ENCODE data around the gene GPATCH4. TPM values are rescaled to one million over a fixed set of nuclear protein-coding genes. Genes with fewer than 3 reads are reported as not detected.

The GPATCH4 gene
- total RNA-seq, 2 experiments from 2014 or later: 33.3 to 51.6 TPM

DNA sequence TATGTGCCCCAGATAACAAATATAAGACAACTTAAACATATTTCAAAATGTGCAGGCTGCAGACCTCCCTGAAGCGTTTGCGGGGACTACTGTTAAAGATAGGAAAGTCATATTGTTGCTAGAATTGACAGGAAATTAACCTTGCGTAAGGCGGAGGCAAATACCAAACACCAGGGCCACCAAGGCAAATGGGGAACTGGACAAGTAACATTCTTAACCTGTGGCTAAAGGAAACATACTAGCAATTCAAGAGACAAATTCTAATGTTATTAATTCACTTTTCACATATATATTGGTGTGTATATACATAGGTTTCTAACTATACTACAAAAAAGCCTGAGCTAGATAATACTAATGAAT lies 24.8 kb upstream of the GPATCH4 start:
- CTCF ChIA-PET (ENCODE audit: unreplicated experiment): interaction anchor here (1.0 to 1.9 kb wide), 3 partner anchors 29 to 35 kb away, joined by 3 to 12 read pairs (median 6); no protein-coding TSS in a partner anchor
- DNase-seq (ENCODE audit: low spot score): no peak
- Histone ChIP-seq H3K79me2 (ENCODE audit: insufficient read depth, low read depth, low read length) (no peaks in the 10 kb centered on the region), H3K27ac (ENCODE audit: low read depth, low read length, poor library complexity, severe bottlenecking) (no peak overlapping the region), H4K20me1 (ENCODE audit: insufficient read depth, low read length) (no peaks in the 10 kb centered on the region), H2AFZ (ENCODE audit: low read length) (no peak overlapping the region), H3K4me1 (ENCODE audit: insufficient read depth, low read length, poor library complexity, severe bottlenecking) (peaks cover 23% of the 10 kb centered on the region), H3K9me3 (ENCODE audit: low read length) (no peaks in the 10 kb centered on the region), H3K36me3 (ENCODE audit: insufficient read depth, low read length) (no peaks in the 10 kb centered on the region), H3K4me2 (ENCODE audit: low read length) (no peak overlapping the region), H3K4me3 (ENCODE audit: low read depth, low read length, poor library complexity, severe bottlenecking) (no peak overlapping the region), H3K9me2 (ENCODE audit: insufficient read depth, low read length) (no peaks in the 10 kb centered on the region)
- no peak for TF ChIP-seq EZH2phosphoT487 (IDR thresholded peaks at IDR 0.05; ENCODE audit: borderline replicate concordance, low read depth, low read length)
- peak; percentile 30 for TF ChIP-seq CTCF (conservative IDR thresholded peaks at IDR 0.05; ENCODE audit: low read length)
- no TSS peak for BruUV-seq (replicated peaks)
- intact Hi-C loops (cut with micrococcal nuclease; ENCODE audit: unreplicated experiment): loop anchor here (2.0 to 5.0 kb wide), 3 partner anchors 53 to 244 kb away; partner anchors contain the start of genes ISG20L2 and METTL25B
- POLR2A ChIA-PET: no interaction called here

DNA sequence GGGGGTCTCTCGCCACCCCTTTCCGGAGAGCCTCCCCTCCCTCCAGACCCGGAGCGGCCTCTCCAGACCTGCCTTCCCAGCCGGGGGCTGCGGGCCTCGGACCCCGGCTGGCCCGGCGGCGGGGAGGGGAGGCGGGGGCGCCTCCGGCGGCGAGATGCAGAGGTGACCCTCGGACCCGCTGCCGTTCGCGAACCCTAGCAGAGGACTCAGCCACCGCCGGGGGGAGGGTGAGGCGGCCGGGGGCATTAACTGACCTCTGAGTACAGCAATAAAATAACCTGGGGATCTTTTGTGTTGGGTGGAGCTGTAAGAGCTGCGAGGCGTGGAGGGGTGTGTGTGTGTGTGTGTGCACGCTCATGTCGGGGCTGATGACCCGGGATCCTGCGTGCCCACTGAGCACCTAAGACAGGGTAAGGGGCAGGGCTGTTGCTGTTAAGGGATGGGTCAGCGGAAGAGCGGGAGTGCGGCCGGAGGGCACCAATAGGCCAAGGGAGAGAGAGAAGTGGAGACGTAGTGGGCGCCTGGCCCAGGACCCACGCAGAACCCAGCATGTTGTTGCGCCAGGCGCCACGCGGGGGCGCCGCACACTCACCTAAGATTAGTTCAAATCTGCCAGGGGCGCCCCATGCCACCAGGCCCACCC lies 24.3 kb upstream of the GPATCH4 start:
- H3K4me3 ChIP-seq (ENCODE audit: low read depth, low read length, poor library complexity, severe bottlenecking): no peak overlapping the region
- no peaks in the 10 kb centered on the region for H3K9me3 ChIP-seq (ENCODE audit: low read length)
- peaks cover 23% of the 10 kb centered on the region for H3K4me1 ChIP-seq (ENCODE audit: insufficient read depth, low read length, poor library complexity, severe bottlenecking)
- no peak overlapping the region for H2AFZ ChIP-seq (ENCODE audit: low read length)
- POLR2A ChIA-PET: no interaction called here
- no peak overlapping the region for H3K27ac ChIP-seq (ENCODE audit: low read depth, low read length, poor library complexity, severe bottlenecking)
- no TSS peak for BruUV-seq (replicated peaks)
- TF ChIP-seq EZH2phosphoT487 (IDR thresholded peaks at IDR 0.05; ENCODE audit: borderline replicate concordance, low read depth, low read length): no peak
- peak; percentile 93 for TF ChIP-seq CTCF (conservative IDR thresholded peaks at IDR 0.05; ENCODE audit: low read length)
- DNase-seq (ENCODE audit: low spot score): peak; percentile 68
- CTCF ChIA-PET (ENCODE audit: unreplicated experiment): interaction anchor here (1.0 kb wide), 1 partner anchor 29 kb away, joined by 3 read pairs; no protein-coding TSS in a partner anchor
- no peak overlapping the region for H3K4me2 ChIP-seq (ENCODE audit: low read length)
- intact Hi-C loops (cut with micrococcal nuclease; ENCODE audit: unreplicated experiment): loop anchor here (2.0 to 5.0 kb wide), 3 partner anchors 53 to 243 kb away; partner anchors contain the start of genes ISG20L2 and METTL25B
- no peaks in the 10 kb centered on the region for H3K9me2 ChIP-seq (ENCODE audit: insufficient read depth, low read length)
- H3K36me3 ChIP-seq (ENCODE audit: insufficient read depth, low read length): no peaks in the 10 kb centered on the region
- no peaks in the 10 kb centered on the region for H4K20me1 ChIP-seq (ENCODE audit: insufficient read depth, low read length)
- no peaks in the 10 kb centered on the region for H3K79me2 ChIP-seq (ENCODE audit: insufficient read depth, low read depth, low read length)
